ENCODE data around the gene CSNK2A3.

The CSNK2A3 gene

DNA sequence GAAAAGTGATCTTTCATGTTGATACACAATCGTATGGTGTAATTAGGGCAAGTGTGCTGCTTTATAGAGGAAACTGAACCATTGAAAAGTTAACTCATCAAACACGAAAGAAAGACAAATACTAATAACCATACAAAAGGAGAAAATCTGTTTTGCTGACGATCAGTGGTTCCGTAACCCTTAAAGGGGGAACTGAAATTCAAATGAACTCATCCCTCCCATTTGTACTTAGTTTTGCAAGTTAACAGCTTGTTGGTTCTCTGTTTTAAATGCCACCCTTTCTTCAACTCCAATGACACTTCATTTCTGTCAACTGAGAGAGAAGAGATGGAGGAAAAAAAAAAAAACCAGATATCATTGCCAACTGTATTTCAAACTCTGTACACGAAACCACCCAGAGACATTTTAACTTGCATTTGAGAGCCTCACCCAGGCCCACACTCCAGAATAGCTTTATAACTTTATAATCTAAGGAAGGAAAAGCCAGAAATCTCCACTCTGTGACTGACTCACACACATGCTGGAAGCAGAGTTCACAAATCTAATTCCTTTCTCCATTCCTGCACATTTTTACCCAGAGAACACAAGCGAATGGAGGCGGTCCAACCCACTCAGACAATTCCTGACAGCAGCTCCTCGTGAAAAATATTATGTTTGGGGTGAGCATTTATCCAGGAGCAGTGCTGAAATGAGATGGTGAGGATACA, 17.4 kb upstream of the CSNK2A3 start:
- Histone ChIP-seq H3K4me3 (replicated peaks; ENCODE audit: insufficient read depth, low read length) (no peak overlapping the region), H3K27ac (replicated peaks) (no peak overlapping the region), H3K27me3 (ENCODE audit: insufficient read depth, poor library complexity, severe bottlenecking) (peaks cover 3% of the 10 kb centered on the region)
- no peak for DNase-seq (ENCODE audit: low read depth in 1 of 2, low spot score in 1 of 2)
- no peak for TF ChIP-seq GABPA (IDR thresholded peaks at IDR 0.05; ENCODE audit: low read depth)
- TF ChIP-seq, protein P1, sequence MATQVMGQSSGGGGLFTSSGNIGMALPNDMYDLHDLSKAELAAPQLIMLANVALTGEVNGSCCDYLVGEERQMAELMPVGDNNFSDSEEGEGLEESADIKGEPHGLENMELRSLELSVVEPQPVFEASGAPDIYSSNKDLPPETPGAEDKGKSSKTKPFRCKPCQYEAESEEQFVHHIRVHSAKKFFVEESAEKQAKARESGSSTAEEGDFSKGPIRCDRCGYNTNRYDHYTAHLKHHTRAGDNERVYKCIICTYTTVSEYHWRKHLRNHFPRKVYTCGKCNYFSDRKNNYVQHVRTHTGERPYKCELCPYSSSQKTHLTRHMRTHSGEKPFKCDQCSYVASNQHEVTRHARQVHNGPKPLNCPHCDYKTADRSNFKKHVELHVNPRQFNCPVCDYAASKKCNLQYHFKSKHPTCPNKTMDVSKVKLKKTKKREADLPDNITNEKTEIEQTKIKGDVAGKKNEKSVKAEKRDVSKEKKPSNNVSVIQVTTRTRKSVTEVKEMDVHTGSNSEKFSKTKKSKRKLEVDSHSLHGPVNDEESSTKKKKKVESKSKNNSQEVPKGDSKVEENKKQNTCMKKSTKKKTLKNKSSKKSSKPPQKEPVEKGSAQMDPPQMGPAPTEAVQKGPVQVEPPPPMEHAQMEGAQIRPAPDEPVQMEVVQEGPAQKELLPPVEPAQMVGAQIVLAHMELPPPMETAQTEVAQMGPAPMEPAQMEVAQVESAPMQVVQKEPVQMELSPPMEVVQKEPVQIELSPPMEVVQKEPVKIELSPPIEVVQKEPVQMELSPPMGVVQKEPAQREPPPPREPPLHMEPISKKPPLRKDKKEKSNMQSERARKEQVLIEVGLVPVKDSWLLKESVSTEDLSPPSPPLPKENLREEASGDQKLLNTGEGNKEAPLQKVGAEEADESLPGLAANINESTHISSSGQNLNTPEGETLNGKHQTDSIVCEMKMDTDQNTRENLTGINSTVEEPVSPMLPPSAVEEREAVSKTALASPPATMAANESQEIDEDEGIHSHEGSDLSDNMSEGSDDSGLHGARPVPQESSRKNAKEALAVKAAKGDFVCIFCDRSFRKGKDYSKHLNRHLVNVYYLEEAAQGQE (IDR thresholded peaks at IDR 0.05; ENCODE audit: insufficient replicate concordance, low read depth) = no peak
- TF ChIP-seq POLR2AphosphoS5 (IDR thresholded peaks at IDR 0.05; ENCODE audit: low read depth) = no peak
- TF ChIP-seq SPI1 (IDR thresholded peaks at IDR 0.05; ENCODE audit: borderline replicate concordance, low read depth) = no peak
- TF ChIP-seq, protein P2, sequence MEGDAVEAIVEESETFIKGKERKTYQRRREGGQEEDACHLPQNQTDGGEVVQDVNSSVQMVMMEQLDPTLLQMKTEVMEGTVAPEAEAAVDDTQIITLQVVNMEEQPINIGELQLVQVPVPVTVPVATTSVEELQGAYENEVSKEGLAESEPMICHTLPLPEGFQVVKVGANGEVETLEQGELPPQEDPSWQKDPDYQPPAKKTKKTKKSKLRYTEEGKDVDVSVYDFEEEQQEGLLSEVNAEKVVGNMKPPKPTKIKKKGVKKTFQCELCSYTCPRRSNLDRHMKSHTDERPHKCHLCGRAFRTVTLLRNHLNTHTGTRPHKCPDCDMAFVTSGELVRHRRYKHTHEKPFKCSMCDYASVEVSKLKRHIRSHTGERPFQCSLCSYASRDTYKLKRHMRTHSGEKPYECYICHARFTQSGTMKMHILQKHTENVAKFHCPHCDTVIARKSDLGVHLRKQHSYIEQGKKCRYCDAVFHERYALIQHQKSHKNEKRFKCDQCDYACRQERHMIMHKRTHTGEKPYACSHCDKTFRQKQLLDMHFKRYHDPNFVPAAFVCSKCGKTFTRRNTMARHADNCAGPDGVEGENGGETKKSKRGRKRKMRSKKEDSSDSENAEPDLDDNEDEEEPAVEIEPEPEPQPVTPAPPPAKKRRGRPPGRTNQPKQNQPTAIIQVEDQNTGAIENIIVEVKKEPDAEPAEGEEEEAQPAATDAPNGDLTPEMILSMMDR (IDR thresholded peaks at IDR 0.05; ENCODE audit: insufficient read depth, low read length) = no peak

DNA sequence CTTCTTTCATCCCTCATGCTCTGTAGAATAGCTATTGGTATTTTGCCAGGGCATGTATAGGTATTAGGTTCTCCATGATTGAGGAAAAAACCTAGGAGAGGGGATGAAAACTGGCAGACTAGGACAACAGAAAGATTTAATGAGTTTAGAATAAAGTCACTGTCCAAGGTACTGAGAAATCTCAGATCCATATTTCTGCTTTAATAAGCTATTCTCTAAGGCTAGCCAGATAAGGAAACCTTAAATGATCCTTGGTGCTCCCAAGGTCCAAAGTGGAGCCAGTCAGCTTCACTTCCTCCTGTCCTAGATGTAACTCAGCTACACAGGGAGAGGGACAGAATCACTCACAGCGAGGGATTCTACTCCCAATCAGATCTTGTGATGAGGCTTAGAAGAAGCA, 13.7 kb upstream of the CSNK2A3 start:
- no peak for DNase-seq (ENCODE audit: low read depth in 1 of 2, low spot score in 1 of 2)
- Histone ChIP-seq H3K4me3 (replicated peaks; ENCODE audit: insufficient read depth, low read length) (no peak overlapping the region), H3K27ac (replicated peaks) (no peak overlapping the region), H3K27me3 (ENCODE audit: insufficient read depth, poor library complexity, severe bottlenecking) (peaks cover 3% of the 10 kb centered on the region)
- no peak for TF ChIP-seq POLR2AphosphoS5 (IDR thresholded peaks at IDR 0.05; ENCODE audit: low read depth)
- TF ChIP-seq, protein P1 (IDR thresholded peaks at IDR 0.05; ENCODE audit: insufficient replicate concordance, low read depth) = peak; percentile 92

DNA sequence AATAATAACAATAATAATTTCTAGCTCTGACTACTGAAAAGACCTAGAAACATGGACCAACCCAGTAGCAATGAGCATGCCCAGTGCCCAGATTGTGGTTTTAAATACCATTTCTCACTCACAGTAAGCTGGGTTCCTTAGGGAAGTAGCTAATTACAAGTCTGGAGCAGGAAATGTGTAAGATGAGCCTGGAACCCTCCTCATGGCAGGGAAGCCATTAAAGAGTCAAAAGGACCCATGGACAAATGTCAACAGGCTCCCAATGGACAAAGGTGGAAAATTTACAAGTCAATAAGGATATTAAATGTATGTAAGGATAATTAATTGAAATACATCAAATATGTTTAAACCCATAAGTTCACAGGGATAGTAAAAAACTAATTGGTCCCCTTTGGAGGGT, 10.6 kb upstream of the CSNK2A3 start:
- no peak overlapping the region for H3K27ac ChIP-seq (replicated peaks)
- no peak for DNase-seq (ENCODE audit: low read depth in 1 of 2, low spot score in 1 of 2)
- no peaks in the 10 kb centered on the region for H3K27me3 ChIP-seq (ENCODE audit: insufficient read depth, poor library complexity, severe bottlenecking)
- TF ChIP-seq, protein P1 (IDR thresholded peaks at IDR 0.05; ENCODE audit: insufficient replicate concordance, low read depth) = no peak
- TF ChIP-seq GABPA (IDR thresholded peaks at IDR 0.05; ENCODE audit: low read depth) = no peak
- no peak for TF ChIP-seq POLR2AphosphoS5 (IDR thresholded peaks at IDR 0.05; ENCODE audit: low read depth)
- no peak for TF ChIP-seq SPI1 (IDR thresholded peaks at IDR 0.05; ENCODE audit: borderline replicate concordance, low read depth)
- TF ChIP-seq, protein P2 (IDR thresholded peaks at IDR 0.05; ENCODE audit: insufficient read depth, low read length) = no peak
- H3K4me3 ChIP-seq (replicated peaks; ENCODE audit: insufficient read depth, low read length) = no peak overlapping the region
